ENCODE results near the gene TMEM269. TPM values are rescaled to one million over a fixed set of nuclear protein-coding genes. Genes with fewer than 3 reads are reported as not detected.

TMEM269 gene
- total RNA-seq, 2 donors from 2014 or later = 0.14 to 0.62 TPM

DNA sequence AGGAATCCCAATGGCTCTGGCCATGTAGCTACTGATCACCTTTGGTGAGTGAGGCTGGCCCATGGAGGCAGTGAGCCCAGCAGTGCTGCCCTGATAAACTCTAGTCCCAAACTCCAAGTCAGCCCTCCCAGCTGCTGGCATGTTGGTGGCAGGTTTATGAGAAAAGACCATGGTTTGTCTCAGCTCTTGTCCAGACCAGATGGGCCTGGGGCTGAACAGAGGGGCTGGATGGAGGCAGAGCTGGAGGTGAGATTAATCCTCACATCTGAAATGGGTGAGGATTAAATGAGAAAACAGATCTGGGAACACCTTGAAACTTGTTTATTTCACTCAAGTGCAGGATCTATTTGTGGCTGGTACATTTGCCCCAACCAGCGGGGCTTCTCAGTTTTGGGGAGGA, 3.2 kb downstream of the TMEM269 start:
- Histone ChIP-seq H3K4me3 (no peak overlapping the region), H3K36me3 (no peaks in the 10 kb centered on the region), H3K4me1 (replicated peaks) (no peaks in the 10 kb centered on the region), H3K27me3 (replicated peaks; ENCODE audit: insufficient read depth) (no peaks in the 10 kb centered on the region), H3K27ac (no peak overlapping the region), H3K9me3 (no peaks in the 10 kb centered on the region)
- WGBS = 100% methylated on average over 1 of the region's 1 CpG
- intact Hi-C loops (cut with DNase I) = no loop called here
- DNase-seq (ENCODE audit: low spot score) = no peak
- TF ChIP-seq POLR2A (IDR thresholded peaks at IDR 0.05) = no peak
- TF ChIP-seq, protein P1, sequence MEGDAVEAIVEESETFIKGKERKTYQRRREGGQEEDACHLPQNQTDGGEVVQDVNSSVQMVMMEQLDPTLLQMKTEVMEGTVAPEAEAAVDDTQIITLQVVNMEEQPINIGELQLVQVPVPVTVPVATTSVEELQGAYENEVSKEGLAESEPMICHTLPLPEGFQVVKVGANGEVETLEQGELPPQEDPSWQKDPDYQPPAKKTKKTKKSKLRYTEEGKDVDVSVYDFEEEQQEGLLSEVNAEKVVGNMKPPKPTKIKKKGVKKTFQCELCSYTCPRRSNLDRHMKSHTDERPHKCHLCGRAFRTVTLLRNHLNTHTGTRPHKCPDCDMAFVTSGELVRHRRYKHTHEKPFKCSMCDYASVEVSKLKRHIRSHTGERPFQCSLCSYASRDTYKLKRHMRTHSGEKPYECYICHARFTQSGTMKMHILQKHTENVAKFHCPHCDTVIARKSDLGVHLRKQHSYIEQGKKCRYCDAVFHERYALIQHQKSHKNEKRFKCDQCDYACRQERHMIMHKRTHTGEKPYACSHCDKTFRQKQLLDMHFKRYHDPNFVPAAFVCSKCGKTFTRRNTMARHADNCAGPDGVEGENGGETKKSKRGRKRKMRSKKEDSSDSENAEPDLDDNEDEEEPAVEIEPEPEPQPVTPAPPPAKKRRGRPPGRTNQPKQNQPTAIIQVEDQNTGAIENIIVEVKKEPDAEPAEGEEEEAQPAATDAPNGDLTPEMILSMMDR (IDR thresholded peaks at IDR 0.05) = no peak
- no peak for TF ChIP-seq POLR2AphosphoS5 (IDR thresholded peaks at IDR 0.05)

DNA sequence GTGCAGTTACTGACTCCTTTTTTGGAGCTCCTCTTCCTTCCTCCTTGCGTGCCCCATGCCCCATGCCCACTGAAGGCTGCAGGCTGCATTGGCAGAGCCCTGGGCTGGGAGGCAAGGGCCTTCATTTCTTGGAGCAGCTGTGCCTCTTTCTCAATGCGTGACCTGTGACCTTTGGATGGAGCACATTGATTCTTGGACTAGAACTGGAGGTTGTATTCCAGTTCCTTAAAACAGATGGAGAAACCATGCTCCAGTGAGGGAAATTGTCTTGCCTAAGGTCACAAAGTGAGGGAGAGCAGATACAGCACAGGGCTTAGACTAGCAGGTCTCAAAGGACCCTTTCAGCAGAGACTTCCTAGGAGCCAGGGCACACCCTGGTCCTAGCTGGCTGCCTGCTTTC, 9.0 kb downstream of the TMEM269 start:
- H3K27ac ChIP-seq = no peak overlapping the region
- H3K27me3 ChIP-seq (replicated peaks; ENCODE audit: insufficient read depth) = no peaks in the 10 kb centered on the region
- TF ChIP-seq, protein P1 (IDR thresholded peaks at IDR 0.05) = no peak
- TF ChIP-seq POLR2A (IDR thresholded peaks at IDR 0.05) (no peak), POLR2AphosphoS5 (IDR thresholded peaks at IDR 0.05) (no peak)
- WGBS = 100% methylated on average over 2 of the region's 2 CpGs
- no peaks in the 10 kb centered on the region for H3K36me3 ChIP-seq
- H3K4me3 ChIP-seq = no peak overlapping the region
- no peak for DNase-seq (ENCODE audit: low spot score)
- H3K9me3 ChIP-seq = no peaks in the 10 kb centered on the region
- intact Hi-C loops (cut with DNase I) = no loop called here
- no peaks in the 10 kb centered on the region for H3K4me1 ChIP-seq (replicated peaks)

DNA sequence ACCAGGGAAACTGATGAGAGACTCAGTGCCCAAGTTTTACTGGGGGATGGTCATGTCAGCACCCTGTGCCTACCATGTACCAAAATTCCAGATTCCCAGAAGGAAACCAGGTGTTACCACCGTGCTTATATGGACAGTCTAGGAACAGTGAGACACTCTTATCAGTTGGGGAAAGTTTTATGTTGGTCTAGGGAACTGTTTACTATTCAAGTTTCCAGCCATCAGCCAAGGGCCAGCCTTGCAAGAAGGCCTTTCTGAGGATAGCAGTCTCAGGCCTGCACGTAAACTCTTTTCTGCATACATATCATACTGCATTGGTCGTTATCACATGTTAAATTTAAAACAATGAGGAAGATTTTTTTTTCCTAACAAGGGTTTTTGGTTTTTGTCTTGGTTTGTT, 12.6 kb downstream of the TMEM269 start:
- intact Hi-C loops (cut with DNase I) = no loop called here
- TF ChIP-seq POLR2A (IDR thresholded peaks at IDR 0.05) (no peak), POLR2AphosphoS5 (IDR thresholded peaks at IDR 0.05) (no peak)
- TF ChIP-seq, protein P1 (IDR thresholded peaks at IDR 0.05) = no peak
- no peak overlapping the region for H3K27ac ChIP-seq
- no peaks in the 10 kb centered on the region for H3K4me1 ChIP-seq (replicated peaks)
- no peaks in the 10 kb centered on the region for H3K36me3 ChIP-seq
- no peak overlapping the region for H3K4me3 ChIP-seq
- H3K27me3 ChIP-seq (replicated peaks; ENCODE audit: insufficient read depth) = no peaks in the 10 kb centered on the region
- no peak for DNase-seq (ENCODE audit: low spot score)
- no peaks in the 10 kb centered on the region for H3K9me3 ChIP-seq
- 63% methylated on average over 3 of the region's 3 CpGs for WGBS

DNA sequence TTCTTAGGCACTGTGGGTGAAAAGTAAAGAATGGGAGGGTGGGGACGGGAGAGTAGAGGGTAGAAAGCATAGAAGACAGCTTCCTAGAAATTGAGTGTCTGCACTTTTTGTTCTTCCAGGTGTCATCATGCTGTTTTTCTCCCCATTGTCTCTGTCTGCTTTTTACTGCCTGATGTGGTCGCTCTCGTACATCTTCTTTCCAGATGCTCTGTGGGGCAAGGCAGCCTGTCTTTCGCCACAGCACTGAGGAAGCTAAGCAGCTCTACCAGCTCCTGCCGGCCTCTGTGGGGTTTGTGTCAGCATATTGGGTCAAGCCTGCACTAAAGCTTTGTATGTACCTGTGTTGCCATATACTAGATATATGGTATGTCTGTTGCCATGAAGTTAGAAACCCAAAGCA, 13.2 kb downstream of the TMEM269 start:
- Histone ChIP-seq H3K36me3 (no peaks in the 10 kb centered on the region), H3K27ac (no peak overlapping the region), H3K27me3 (replicated peaks; ENCODE audit: insufficient read depth) (no peaks in the 10 kb centered on the region), H3K4me1 (replicated peaks) (no peaks in the 10 kb centered on the region), H3K4me3 (no peak overlapping the region), H3K9me3 (no peaks in the 10 kb centered on the region)
- no peak for DNase-seq (ENCODE audit: low spot score)
- intact Hi-C loops (cut with DNase I) = no loop called here
- no peak for TF ChIP-seq POLR2A (IDR thresholded peaks at IDR 0.05)
- TF ChIP-seq, protein P1 (IDR thresholded peaks at IDR 0.05) = no peak
- TF ChIP-seq POLR2AphosphoS5 (IDR thresholded peaks at IDR 0.05) = no peak
- WGBS = 74% methylated on average over 5 of the region's 5 CpGs

DNA sequence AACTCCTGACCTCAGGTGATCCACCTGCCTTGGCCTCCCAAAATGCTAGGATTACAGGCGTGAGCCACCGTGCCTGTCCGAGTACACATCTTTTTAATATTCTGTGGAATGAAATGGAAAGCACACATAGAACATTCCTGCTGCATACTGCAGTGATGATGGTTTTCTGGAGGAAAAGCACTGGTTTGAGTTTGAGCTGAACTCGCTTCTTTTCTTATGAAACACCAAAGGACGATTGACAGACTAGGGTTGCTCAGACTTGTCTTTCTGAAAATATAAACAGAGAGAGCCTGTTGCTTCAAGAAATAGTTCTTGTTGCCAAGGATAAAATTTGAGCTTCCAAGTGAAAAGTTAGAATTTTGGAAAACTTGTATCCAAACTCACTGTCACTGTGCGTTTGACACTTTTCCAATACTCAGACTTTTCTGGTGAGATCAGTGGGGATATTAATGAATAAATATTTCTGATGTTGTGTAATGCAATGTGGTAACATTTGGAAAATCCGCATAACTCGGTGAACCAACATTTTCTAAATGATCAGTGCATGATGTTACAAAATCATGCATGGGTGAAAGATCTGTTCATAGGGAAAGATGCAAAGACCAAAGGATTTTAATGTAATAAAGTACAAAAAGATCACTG, 17.2 kb downstream of the TMEM269 start:
- no peaks in the 10 kb centered on the region for H3K4me1 ChIP-seq (replicated peaks)
- TF ChIP-seq POLR2AphosphoS5 (IDR thresholded peaks at IDR 0.05) = no peak
- TF ChIP-seq POLR2A (IDR thresholded peaks at IDR 0.05) = no peak
- TF ChIP-seq, protein P1 (IDR thresholded peaks at IDR 0.05) = no peak
- H3K27ac ChIP-seq = no peak overlapping the region
- DNase-seq (ENCODE audit: low spot score) = no peak
- H3K9me3 ChIP-seq = no peaks in the 10 kb centered on the region
- H3K4me3 ChIP-seq = no peak overlapping the region
- WGBS = 65% methylated on average over 8 of the region's 8 CpGs
- H3K27me3 ChIP-seq (replicated peaks; ENCODE audit: insufficient read depth) = no peaks in the 10 kb centered on the region
- intact Hi-C loops (cut with DNase I) = no loop called here
- no peaks in the 10 kb centered on the region for H3K36me3 ChIP-seq
